Ishikawa (cell line): ENCODE data around the gene MAP4K3.

ENCODE experiments used
- CEBPB ChIP-seq: IDR thresholded peaks from 2 replicates; pipeline ENCODE4 v1.6.1; 2012
- MAX ChIP-seq: IDR thresholded peaks from 2 replicates; pipeline ENCODE4 v1.6.1; 2012
- YY1 ChIP-seq: IDR thresholded peaks from 2 replicates; pipeline ENCODE4 v1.6.1; 2012; ENCODE audit warnings: low read depth

- no peak for TF ChIP-seq YY1
- no peak for TF ChIP-seq CEBPB
- TF ChIP-seq MAX, result no peak
These were observed 1.1 kb downstream of the MAP4K3 start for GRCh38 chr2:39435741-39436591.
